ENCODE data around the gene HCN2. TPM values are rescaled to one million over a fixed set of nuclear protein-coding genes. Genes with fewer than 3 reads are reported as not detected.

HCN2 gene
- total and polyA plus RNA-seq, 8 donors, result 0.12 to 0.82 (median 0.21) TPM

GRCh38 chr19:566403-566802 lies 23.3 kb upstream of the HCN2 start:
- Histone ChIP-seq H3K4me1 (no peaks in the 10 kb centered on the region), H3K36me3 (no peaks in the 10 kb centered on the region), H3K4me3 (no peak overlapping the region), H3K27ac (peak overlapping the region in 2 of 4 donors; percentile 0 to 48), H3K9me3 (no peaks in the 10 kb centered on the region), H3K27me3 (no peaks in the 10 kb centered on the region)
- ATAC-seq (peak in 3 of 4 donors; percentile 20 to 60 (median 49)), FAIRE-seq (no peak), DNase-seq (peak in 1 of 6 donors; percentile 47)
- no peak for TF ChIP-seq CTCF (IDR thresholded peaks at IDR 0.05)
- 67 to 71% methylated on average over 18 of the region's 19 CpGs for WGBS, 2 donors
- intact Hi-C loops (cut with DNase I), result no loop called here

- intact Hi-C loops (cut with DNase I), result no loop called here
- ATAC-seq, result no peak
- H3K27ac ChIP-seq, result peak overlapping the region in 2 of 4 donors; percentile 0 to 48
Observed at GRCh38 chr19:566844-567243, 22.8 kb upstream of the HCN2 start.

GRCh38 chr19:567296-567900 lies 22.3 kb upstream of the HCN2 start:
- no peak overlapping the region for H3K4me3 ChIP-seq
- ATAC-seq, result no peak
- H3K9me3 ChIP-seq, result no peaks in the 10 kb centered on the region
- H3K36me3 ChIP-seq, result no peaks in the 10 kb centered on the region
- WGBS, 2 donors, result 89 to 94% methylated on average over 20 to 21 of the region's 22 CpGs
- no peak for DNase-seq
- TF ChIP-seq CTCF (IDR thresholded peaks at IDR 0.05), result no peak
- intact Hi-C loops (cut with DNase I), result no loop called here
- no peaks in the 10 kb centered on the region for H3K4me1 ChIP-seq
- FAIRE-seq, result no peak
- H3K27me3 ChIP-seq, result no peaks in the 10 kb centered on the region
- H3K27ac ChIP-seq, result peak overlapping the region in 1 of 4 donors; percentile 0

More at GRCh38 chr19:566844-567243, 22.8 kb upstream of the HCN2 start:
- H3K4me3 ChIP-seq, result no peak overlapping the region
- DNase-seq (no peak), FAIRE-seq (no peak)
- no peaks in the 10 kb centered on the region for H3K27me3 ChIP-seq
- no peaks in the 10 kb centered on the region for H3K9me3 ChIP-seq
- 75 to 81% methylated on average over 16 of the region's 16 CpGs for WGBS, 2 donors
- H3K36me3 ChIP-seq, result no peaks in the 10 kb centered on the region
- no peaks in the 10 kb centered on the region for H3K4me1 ChIP-seq
- TF ChIP-seq CTCF (IDR thresholded peaks at IDR 0.05), result no peak

- no peaks in the 10 kb centered on the region for H3K9me3 ChIP-seq
- 76 to 84% methylated on average over 18 of the region's 25 CpGs for WGBS, 2 donors
Observed at GRCh38 chr19:570251-570686, 19.4 kb upstream of the HCN2 start.

More at GRCh38 chr19:570251-570686, 19.4 kb upstream of the HCN2 start:
- ATAC-seq (no peak), FAIRE-seq (no peak), DNase-seq (peak in 1 of 6 donors; percentile 32)
- intact Hi-C loops (cut with DNase I), result no loop called here
- Histone ChIP-seq H3K4me3 (no peak overlapping the region), H3K27me3 (no peaks in the 10 kb centered on the region), H3K4me1 (peaks cover 6 to 10% (median 9%) of the 10 kb centered on the region in 3 donors), H3K36me3 (no peaks in the 10 kb centered on the region), H3K27ac (no peak overlapping the region)
- TF ChIP-seq CTCF (IDR thresholded peaks at IDR 0.05), result no peak

Data from pancreas (tissue), 10 donors.